ENCODE data around the gene PTBP2.

The PTBP2 gene

GRCh38 chr1:96825950-96826576, 104.5 kb downstream of the PTBP2 start:
- no peak for DNase-seq

GRCh38 chr1:96833376-96833775, 111.8 kb downstream of the PTBP2 start:
- DNase-seq = no peak

GRCh38 chr1:96834986-96835385, 113.4 kb downstream of the PTBP2 start:
- DNase-seq = no peak

- no peak for DNase-seq
Observed at GRCh38 chr1:96837057-96837780, 115.6 kb downstream of the PTBP2 start.

- no peak for DNase-seq
Observed at GRCh38 chr1:96837781-96838216, 116.2 kb downstream of the PTBP2 start.

- peak; percentile 46 for DNase-seq
Observed at GRCh38 chr1:96840396-96840795, 118.8 kb downstream of the PTBP2 start.

- DNase-seq = no peak
Observed at GRCh38 chr1:96842215-96842614, 120.6 kb downstream of the PTBP2 start.

GRCh38 chr1:96843196-96843595, 121.6 kb downstream of the PTBP2 start:
- peak; percentile 34 for DNase-seq

- no peak for DNase-seq
Observed at GRCh38 chr1:96843601-96844000, 122.0 kb downstream of the PTBP2 start.

GRCh38 chr1:96845464-96845863, 123.9 kb downstream of the PTBP2 start:
- DNase-seq = peak; percentile 9

- no peak for DNase-seq
Observed at GRCh38 chr1:96861836-96862235, 140.3 kb downstream of the PTBP2 start.

- no peak for DNase-seq
Observed at GRCh38 chr1:96863449-96863848, 141.9 kb downstream of the PTBP2 start.

Data from fibroblast of skin of right quadriceps (primary cell).